ENCODE results near the gene GNAS-AS1.

GNAS-AS1 gene

GRCh38 chr20:58794510-58795180 is 56.1 kb downstream of the GNAS-AS1 start:
- H3K27ac ChIP-seq, result no peak overlapping the region

GRCh38 chr20:58793512-58794420 is 56.9 kb downstream of the GNAS-AS1 start:
- TF ChIP-seq ZFX (IDR thresholded peaks at IDR 0.05; ENCODE audit: borderline replicate concordance) (no peak), CTCF (IDR thresholded peaks at IDR 0.05) (no peak)
- H3K27ac ChIP-seq, result no peak overlapping the region

More at GRCh38 chr20:58794510-58795180, 56.1 kb downstream of the GNAS-AS1 start:
- TF ChIP-seq CTCF (IDR thresholded peaks at IDR 0.05) (no peak), ZFX (IDR thresholded peaks at IDR 0.05; ENCODE audit: borderline replicate concordance) (no peak)

- TF ChIP-seq CTCF (IDR thresholded peaks at IDR 0.05) (no peak), ZFX (IDR thresholded peaks at IDR 0.05; ENCODE audit: borderline replicate concordance) (no peak)
- H3K27ac ChIP-seq, result no peak overlapping the region
Measured at GRCh38 chr20:58792426-58792825, 58.3 kb downstream of the GNAS-AS1 start.

GRCh38 chr20:58791286-58791685 is 59.4 kb downstream of the GNAS-AS1 start:
- H3K27ac ChIP-seq, result no peak overlapping the region
- TF ChIP-seq CTCF (IDR thresholded peaks at IDR 0.05) (no peak), ZFX (IDR thresholded peaks at IDR 0.05; ENCODE audit: borderline replicate concordance) (no peak)

- H3K27ac ChIP-seq, result no peak overlapping the region
- TF ChIP-seq CTCF (IDR thresholded peaks at IDR 0.05) (no peak), ZFX (IDR thresholded peaks at IDR 0.05; ENCODE audit: borderline replicate concordance) (no peak)
Measured at GRCh38 chr20:58790454-58790853, 60.2 kb downstream of the GNAS-AS1 start.

- H3K27ac ChIP-seq, result no peak overlapping the region
- no peak for TF ChIP-seq ZFX (IDR thresholded peaks at IDR 0.05; ENCODE audit: borderline replicate concordance)
- no peak for TF ChIP-seq CTCF (IDR thresholded peaks at IDR 0.05)
Measured at GRCh38 chr20:58788896-58789544, 61.7 kb downstream of the GNAS-AS1 start.
